Activated T-helper 9 cell treated with anti-CD3 and anti-CD28 coated beads, Interleukin-2, amount 50 U/mL, for 16 hours (primary cell): ENCODE results near the gene INSL6.
"Not testable (repeated sequence)": the region's sequence is repeated elsewhere in the genome, so short reads cannot be mapped to it uniquely, and the experiment has no call there.

Source experiments
- DNase-seq: peaks from one replicate; pipeline ENCODE4 v3.0.0-alpha.2; 2020; ENCODE audit warnings: low read depth

INSL6 gene, protein sequence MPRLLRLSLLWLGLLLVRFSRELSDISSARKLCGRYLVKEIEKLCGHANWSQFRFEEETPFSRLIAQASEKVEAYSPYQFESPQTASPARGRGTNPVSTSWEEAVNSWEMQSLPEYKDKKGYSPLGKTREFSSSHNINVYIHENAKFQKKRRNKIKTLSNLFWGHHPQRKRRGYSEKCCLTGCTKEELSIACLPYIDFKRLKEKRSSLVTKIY

DNA sequence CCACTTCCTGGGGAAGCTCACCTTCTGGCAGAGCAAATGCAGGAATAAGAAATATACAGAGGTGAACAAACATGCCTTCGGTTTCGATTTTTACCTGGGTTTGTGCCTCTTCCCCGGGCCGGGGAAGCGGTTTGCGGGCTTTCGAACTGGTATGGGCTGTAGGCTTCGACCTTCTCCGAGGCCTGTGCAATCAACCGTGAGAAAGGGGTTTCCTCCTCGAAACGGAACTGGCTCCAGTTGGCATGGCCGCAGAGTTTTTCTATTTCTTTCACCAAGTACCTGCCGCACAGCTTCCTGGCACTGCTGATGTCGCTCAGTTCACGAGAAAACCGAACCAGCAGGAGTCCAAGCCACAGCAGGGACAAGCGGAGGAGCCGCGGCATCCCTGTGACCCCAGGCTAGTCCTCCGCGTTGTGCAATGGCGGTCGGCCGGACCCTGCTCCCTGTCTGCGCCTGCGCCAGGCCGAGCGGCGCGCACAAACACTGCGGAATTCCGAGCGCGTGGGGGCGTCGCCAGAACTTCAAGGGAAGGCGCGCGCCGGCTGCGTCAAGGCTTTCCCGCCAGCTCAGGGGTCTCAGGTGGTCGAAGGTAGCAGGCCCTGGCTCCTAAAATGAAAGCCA, at the start of gene INSL6:
Gene INSL6 (minus strand): TSS at position 420 of the 621 bp plus-strand sequence. CDS start 37 bp downstream, at position 383.
- no peak for DNase-seq

DNA sequence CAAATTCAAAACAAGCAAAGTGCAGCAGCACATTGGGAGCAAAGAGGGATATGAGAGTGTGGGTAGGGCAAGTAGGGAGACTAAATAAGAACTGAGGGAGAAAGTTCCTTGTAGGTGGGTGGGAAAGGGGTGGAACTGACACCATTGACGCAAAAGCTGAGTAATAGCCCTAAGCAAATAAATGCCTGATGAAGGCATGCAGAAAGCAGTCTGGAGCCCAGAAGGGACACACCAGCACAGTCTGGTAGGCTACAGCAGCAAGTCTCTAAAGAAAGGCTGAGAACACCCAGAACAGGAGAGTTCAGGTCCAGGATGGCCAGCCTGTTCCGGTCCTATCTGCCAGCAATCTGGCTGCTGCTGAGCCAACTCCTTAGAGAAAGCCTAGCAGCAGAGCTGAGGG, 45.8 kb upstream of the INSL6 start, which contains the start of gene INSL4:
Gene INSL4 (plus strand): TSS at position 208 of the 400 bp plus-strand sequence. CDS start 105 bp downstream, at position 313.
- DNase-seq: no peak

DNA sequence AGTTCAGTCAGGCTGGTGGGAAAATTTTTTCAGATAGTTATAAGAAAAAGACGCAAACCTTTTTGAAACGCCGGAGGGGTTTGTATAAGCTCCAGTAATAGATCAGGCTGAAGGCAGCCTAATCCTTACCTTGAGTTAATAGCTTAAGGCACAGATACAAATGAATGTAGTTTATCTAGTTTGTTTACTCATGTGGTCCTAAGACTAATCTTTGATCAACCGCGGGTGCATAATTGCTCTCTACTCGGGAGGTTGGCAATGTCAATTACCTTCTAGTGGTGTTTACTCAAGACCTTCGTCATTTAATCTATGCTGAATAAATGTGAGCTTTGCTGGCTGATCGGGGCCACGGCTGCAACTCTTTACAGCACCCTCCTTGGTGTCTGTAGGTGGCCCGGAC, 45.1 kb upstream of the INSL6 start:
- no peak for DNase-seq

DNA sequence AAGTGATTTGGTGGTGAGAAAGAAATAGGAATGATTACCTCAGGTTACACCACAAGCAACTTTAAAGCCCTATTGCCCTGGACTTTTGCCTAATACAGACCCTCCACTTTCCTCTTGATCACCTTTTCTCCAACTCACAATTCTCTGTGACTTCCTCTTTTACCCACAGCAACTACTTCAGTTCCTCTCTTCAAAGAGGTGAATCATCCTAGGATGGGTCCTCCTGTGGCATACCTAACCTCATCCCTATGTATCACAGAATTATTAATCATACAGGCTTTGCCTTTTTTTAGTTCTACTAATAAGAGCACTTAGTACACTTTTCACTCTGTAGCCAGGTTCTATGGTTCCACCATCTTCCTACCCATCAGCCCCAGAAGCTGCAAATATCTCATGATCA, 19.6 kb upstream of the INSL6 start:
- DNase-seq: no peak

DNA sequence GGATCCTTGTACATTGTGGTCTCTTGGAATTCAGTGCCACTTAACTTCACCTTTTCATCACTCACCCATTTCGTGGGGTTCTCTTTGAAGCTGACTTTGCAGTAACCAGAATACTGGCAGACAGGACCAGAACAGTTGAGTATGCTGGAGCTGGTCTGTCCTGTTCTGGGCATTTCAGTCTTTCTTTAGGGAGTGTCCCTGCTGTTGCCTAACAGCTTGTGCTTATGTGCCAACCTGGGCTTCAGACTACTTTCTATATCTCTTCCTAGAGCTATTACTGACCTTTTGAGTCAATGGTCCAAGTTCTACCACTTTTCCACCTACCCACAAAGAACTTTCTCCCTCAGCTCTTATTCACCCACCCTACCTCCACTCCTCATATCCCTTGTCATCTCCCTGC, 10.0 kb upstream of the INSL6 start:
- no peak for DNase-seq

DNA sequence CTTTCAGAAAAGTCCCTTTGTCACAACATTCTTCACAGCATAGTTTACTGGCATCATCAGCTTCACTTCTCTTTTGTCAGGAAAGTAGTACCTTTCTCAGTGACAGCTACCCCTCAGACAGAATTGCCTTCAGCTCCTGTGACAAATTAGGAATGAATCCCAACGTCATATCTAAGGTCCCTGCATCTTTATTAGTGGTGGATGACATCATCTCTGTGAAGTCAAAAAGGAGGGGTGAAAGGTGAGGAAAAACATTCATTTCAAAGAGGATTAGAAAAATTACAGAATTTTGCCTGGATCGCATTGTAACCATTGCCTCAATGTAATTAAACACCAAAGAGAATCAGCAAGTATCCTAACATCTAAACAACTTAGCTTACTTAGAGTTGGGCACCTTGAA, 7.9 kb upstream of the INSL6 start:
- no peak for DNase-seq

DNA sequence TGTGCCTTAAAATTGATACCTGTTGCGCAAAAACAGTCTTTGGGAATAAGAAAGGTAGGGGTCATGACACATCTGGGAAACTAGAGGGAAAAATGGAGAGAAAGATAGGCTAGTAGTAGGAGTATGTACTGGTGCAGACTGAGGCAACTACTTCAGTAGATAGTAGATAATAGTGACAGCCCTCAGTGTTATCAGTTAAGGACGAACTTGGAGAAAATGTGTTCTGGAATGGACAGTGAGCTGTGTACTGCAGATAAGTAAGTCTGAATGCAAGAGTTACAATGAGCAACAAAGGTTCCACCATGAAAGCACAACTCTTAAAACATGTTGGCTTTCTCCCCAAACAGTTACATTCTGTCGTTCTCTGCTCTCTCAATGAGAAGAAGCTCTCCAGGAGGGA, 6.5 kb upstream of the INSL6 start:
- DNase-seq: no peak

DNA sequence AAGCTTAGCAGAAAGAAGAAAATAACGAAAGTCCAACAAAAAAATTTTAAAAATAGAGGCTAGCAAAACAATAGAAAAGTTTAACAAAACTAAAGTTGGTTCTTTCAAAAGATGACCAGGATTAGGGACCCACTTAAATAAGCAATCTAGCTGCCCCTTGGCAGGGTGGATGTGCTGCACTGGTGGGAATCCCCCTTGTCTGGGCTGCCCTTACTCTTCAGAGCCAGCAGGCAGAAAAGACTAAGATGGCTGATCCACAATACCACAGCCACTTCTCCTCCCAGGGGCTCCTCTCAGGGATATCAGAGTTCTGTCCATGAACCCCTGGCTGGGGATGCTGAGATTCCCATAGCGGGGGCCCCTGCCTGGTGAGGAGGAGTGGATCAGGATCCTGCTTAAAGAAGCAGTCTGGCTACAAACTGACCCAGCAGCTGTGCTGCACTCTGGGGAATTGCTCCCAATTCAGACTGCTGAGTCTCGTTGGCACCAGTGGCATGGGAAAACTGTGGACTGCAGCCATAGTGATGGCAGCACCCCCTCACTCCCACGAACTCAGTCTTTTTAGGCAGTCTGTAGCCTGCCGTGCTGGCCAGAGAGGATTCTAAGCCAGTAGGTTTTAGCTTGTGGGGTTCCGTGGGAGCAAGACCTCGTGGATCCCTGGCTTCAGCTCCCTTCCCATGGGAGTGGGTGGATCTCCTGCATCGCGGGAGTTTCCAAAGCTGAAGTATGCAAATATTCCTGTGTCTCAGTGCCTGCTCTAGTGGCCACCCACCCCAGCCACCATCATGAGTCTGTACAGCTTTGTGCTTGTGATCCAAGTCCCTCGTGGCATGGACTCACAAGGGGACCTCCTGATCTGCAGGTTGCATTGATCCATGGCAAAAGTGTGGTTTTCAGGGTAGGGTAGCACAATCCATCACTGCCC, 2.9 kb upstream of the INSL6 start:
- no peak for DNase-seq

DNA sequence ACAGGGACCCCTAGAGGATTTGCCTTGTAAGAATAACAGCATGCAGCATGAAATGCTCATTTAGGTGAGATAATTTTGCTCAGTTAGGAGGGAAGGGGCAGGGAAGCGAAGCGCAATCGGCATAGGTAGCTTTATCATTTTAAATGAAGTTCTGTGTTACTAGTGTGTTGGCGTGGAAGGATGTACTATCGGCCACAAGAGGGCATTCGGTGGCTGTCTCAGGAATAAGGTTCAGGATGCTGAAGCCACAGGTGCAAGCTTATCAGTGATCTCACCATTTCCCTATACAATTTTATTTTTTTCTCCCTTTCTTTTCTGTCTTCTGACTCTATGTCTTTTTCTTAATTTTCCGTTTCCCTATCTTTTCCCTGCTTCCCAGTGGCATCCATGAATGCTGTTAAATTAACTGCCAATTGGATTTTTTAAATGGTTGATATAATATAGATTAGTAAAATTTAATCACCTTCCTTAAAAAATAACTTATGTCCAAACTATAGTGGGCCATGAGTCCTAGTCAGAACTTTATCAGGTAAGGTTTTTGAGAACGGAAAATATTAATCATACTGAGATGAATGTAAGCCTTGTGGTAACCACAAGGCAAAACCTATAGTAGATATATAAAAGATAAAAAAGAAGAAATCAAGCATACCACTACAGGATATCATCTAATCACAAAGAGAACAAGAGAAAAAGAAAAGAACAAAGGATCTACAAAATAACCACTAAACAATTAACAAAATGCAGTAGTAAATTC, 1.2 kb upstream of the INSL6 start:
- DNase-seq: peak; percentile 31

DNA sequence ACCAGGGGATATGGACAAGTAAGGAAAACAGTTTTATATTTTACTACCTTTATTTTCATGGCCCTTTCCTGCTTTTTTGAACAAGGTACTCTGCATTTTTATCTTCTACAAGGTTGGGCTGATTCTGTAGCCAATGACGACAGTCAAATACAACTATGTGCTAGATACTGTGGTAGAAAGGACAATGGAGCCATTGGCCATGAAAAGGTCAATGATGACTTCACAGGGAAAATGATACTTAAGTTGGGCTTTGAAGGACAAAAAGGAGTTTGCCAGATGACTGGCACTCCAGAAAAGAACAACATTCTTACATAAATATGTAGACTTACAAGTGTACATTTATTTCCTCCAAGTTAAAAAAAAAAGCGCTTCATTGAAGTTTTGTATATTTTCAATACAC, 663 bp downstream of the INSL6 start:
- no peak for DNase-seq

DNA sequence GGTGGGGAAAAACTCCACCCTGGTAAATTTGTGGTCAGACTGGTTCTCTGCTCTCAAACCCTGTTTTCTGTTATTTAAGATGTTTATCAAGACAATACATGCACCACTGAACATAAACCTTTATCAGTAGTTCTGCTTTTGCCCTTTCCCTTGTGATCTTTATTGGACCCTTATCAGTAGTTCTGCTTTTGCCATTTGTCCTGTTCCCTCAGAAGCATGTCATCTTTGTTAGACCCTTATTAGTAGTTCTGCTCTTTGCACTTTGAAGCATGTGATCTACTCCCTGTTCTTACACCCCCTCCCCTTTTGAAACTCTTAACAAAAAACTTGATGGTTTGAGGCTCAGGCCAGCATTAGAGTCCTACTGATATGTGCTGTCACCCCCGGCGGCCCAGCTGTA, 4.8 kb downstream of the INSL6 start:
- DNase-seq: not testable (repeated sequence)

DNA sequence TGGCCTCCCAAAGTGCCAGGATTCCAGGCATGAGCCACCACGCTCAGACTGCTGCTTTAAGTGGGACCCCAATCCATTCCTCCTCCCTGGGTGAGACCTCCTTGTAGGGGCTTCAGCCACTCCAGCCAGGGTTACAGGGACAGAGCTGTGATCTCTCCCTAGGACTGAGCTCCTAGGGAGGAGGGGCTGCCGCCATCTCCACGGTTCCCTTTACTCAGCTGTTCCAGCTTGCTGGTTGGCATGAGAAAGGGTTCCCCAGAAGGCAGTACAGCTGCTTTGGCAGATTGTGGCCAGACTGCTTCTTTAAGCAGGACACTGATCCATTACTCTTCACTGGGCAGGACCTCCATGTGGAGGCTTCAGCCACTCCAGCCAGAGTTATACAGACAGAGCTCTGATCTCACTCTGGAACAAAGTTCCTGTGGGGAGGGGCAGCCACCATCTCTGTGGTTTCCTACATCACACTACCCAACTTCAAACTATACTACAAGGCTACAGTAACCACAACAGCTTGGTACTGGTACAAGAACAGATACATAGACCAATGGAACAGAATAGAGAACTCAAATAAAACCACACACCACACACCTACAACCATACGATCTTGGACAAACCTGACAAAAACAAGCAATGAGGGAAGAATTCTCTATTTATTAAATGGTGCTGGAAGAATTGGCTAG, 7.2 kb downstream of the INSL6 start:
- no peak for DNase-seq

DNA sequence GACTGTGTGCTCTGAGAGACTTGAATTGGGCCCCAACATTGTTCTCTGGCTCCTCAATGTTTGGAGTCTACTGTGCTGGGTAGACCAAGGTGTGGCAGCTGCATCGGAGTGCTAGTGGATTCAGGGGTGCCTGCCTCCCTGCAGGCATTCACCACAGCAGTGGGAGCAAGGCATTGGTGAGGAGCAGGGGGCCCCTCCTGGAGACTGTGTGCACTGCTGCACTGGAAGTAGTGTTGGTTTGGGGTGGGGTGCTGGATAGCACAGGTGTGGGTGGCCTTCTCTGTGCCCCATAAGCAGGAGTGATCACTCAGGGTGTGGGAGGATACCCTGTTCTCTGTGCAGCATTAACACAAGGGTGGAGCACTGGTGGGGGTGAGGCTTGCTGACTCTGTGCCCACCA, 39.2 kb downstream of the INSL6 start:
- no peak for DNase-seq

DNA sequence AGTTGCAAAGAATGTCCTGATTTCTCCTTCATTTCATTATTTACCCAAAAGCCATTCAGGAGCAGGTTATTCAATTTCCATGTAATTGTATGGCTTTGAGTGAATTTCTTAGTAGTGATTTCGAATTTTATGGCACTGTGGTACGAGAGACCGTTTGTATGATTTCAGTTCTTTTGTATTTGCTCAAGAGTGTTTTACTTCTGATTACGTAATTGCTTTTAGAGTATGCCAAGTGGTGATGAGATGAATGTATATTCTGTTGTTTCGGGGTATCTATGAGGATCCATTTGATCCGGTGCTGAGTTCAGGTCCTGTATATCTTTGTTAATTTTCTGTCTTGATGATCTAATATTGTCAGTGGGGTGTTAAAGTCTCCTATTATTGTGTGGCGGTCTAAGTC, 41.2 kb downstream of the INSL6 start:
- no peak for DNase-seq

DNA sequence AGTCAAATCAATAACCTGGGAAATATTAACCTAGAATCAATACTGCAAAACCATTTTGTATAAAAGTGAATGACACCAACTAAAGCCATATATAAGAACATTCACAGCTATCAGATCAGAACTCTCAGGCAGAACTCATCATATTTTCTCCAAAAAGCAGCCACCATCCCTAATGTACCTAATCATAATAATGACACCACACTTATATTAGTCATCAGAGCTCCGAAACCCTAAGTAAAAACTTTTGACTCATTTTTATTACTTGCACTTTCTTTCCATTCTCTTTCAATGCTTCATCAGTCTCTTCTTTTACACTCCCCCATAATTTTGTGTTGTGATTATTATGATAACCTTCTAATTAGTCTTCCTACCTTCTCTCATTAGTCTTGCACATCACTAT, 45.3 kb downstream of the INSL6 start:
- no peak for DNase-seq

DNA sequence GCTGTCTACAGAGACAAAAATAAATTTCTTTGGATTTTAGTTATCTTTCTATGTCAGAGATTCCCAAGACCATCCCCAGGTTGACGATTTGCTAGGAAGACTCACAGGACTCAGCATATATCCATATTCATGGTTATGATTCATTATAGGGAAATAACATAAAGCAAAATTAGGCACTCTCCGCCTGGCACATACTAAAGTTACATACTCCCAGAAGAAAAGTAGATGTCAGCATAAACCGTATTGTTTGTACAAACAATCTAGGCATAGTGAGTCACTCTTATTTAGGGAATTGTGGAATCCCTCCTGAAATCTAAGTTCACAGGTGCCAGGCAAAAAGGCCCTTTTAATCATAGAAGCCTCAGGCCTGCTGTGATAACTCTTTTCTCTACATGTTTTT, 62.9 kb downstream of the INSL6 start:
- no peak for DNase-seq

DNA sequence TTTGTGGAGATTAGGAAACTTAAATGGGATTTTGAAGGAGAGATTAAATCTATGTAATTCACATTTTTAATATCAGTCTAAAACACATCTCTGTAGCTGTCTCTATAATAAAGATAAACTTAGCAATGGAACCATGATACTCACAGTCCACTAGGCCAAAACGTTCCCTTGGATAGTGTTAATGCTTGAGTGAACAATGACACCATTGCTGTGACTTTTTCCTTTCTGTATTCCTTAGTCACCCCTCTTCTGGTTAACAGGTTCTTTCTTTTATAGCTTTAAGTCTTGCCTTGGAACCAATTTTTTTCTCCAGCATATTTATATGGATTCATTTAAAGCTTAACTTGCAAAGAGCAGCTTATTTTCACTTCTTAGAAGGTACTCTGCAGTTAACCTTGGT, 63.3 kb downstream of the INSL6 start:
- DNase-seq: no peak

DNA sequence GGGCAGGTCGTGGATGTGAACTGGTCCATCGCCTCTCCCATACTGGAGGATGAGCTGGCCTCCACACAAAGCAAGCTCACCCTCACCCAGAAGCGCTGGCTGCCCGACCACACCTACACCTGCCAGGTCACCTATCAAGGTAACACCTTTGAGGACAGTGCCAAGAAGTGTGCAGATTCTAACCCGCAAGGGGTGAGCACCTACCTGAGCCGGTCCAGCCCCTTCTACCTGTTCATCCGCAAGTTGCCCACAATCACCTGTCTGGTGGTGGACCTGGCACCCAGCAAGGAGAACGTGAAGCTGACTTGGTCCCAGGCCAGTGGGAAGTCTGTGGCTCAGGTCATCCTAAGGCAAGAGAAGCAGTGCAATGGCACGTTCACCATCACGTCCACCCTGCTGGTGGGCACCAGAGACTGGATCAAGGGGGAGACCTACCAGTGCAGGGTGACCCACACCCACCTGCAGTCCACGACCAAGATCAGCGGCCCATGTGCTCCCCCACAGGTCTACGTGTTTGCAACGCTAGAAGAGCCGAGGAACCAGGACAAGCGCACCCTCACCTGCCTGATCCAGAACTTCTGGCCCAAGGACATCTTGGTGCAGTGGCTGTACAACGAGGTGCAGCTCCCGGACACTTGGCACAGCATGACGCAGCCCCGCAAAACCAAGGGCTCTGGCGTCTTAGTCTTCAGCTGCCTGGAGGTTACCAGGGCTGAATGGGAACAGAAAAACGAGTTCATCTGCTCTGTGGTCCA, 71.3 kb downstream of the INSL6 start:
- no peak for DNase-seq
